ENCODE results near the gene MEGF10. TPM values are rescaled to one million over a fixed set of nuclear protein-coding genes. Genes with fewer than 3 reads are reported as not detected.

MEGF10 gene
- total RNA-seq, 1 experiment from 2014 or later: not detected

DNA sequence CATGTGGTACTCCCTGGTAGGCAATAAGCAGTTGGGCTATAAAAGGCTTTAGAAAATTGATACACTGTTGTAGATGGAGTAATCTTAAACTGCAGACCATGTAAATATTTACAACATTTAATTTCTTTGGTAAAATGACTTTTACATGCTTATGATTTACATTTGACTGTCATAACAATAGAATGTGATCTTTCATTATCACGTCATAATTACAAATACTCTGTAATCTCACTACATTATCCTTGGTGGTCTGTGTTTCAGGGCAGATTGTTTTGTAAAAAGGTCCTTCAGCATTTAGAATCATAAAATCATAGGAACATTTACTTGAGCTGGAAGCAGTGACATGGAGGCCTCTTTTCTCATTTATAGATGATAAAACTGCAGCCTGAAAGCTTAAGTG lies 153.6 kb downstream of the MEGF10 start:
- Mint-ChIP-seq H3K9me3 (ENCODE audit: unreplicated experiment) (no peaks in the 10 kb centered on the region), H3K4me1 (ENCODE audit: low read depth, unreplicated experiment) (no peaks in the 10 kb centered on the region), H3K27me3 (ENCODE audit: insufficient read depth, unreplicated experiment) (peaks cover 7% of the 10 kb centered on the region), H3K36me3 (ENCODE audit: insufficient read depth, unreplicated experiment) (no peaks in the 10 kb centered on the region), H3K27ac (ENCODE audit: unreplicated experiment) (no peak overlapping the region), H3K4me3 (ENCODE audit: unreplicated experiment) (no peak overlapping the region)
- Histone ChIP-seq H3K36me3 (ENCODE audit: control insufficient read depth, insufficient read depth, low read length) (no peaks in the 10 kb centered on the region), H3K27me3 (replicated peaks; ENCODE audit: control insufficient read depth, insufficient read depth, low read length) (no peaks in the 10 kb centered on the region), H3K4me3 (ENCODE audit: low read depth, low read length) (no peak overlapping the region), H3K9me3 (no peaks in the 10 kb centered on the region), H3K4me1 (no peaks in the 10 kb centered on the region; the same call in 1 of the 2 replicates)
- intact Hi-C loops (cut with micrococcal nuclease; ENCODE audit: unreplicated experiment): loop anchor here (10.0 kb wide), 1 partner anchor 149 kb away; the partner anchor contains the start of gene MEGF10
- BruUV-seq (replicated peaks): no TSS peak
- POLR2A ChIA-PET: no interaction called here
- CTCF ChIA-PET: no interaction called here
- no peak for DNase-seq
- TF ChIP-seq, protein P1, sequence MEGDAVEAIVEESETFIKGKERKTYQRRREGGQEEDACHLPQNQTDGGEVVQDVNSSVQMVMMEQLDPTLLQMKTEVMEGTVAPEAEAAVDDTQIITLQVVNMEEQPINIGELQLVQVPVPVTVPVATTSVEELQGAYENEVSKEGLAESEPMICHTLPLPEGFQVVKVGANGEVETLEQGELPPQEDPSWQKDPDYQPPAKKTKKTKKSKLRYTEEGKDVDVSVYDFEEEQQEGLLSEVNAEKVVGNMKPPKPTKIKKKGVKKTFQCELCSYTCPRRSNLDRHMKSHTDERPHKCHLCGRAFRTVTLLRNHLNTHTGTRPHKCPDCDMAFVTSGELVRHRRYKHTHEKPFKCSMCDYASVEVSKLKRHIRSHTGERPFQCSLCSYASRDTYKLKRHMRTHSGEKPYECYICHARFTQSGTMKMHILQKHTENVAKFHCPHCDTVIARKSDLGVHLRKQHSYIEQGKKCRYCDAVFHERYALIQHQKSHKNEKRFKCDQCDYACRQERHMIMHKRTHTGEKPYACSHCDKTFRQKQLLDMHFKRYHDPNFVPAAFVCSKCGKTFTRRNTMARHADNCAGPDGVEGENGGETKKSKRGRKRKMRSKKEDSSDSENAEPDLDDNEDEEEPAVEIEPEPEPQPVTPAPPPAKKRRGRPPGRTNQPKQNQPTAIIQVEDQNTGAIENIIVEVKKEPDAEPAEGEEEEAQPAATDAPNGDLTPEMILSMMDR (IDR thresholded peaks at IDR 0.05; ENCODE audit: insufficient read depth in 1 of 2, low read depth in 1 of 2, low read length in 1 of 2, severe bottlenecking in 1 of 2, unreplicated experiment in 1 of 2): no peak

DNA sequence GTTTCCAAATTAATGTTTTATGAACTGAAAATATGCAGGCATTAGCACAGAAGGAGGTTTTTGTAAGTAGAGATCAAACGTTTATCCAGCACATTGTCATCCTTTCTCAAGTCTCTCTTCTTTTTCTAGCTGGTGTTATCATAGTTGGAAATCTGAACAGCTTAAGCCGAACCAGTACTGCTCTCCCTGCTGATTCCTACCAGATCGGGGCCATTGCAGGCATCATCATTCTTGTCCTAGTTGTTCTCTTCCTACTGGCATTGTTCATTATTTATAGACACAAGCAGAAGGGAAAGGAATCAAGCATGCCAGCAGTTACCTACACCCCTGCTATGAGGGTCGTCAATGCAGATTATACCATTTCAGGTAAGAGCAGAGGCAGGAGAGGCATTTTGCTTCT lies 154.7 kb downstream of the MEGF10 start:
- no peaks in the 10 kb centered on the region for H3K36me3 ChIP-seq (ENCODE audit: control insufficient read depth, insufficient read depth, low read length)
- no peak overlapping the region for H3K4me3 ChIP-seq (ENCODE audit: low read depth, low read length)
- ChIA-PET CTCF (no interaction called here), POLR2A (no interaction called here)
- DNase-seq: no peak
- TF ChIP-seq, protein P1 (IDR thresholded peaks at IDR 0.05; ENCODE audit: insufficient read depth in 1 of 2, low read depth in 1 of 2, low read length in 1 of 2, severe bottlenecking in 1 of 2, unreplicated experiment in 1 of 2): no peak
- H3K36me3 Mint-ChIP-seq (ENCODE audit: insufficient read depth, unreplicated experiment): no peaks in the 10 kb centered on the region
- H3K27ac Mint-ChIP-seq (ENCODE audit: unreplicated experiment): no peak overlapping the region
- no peaks in the 10 kb centered on the region for H3K4me1 Mint-ChIP-seq (ENCODE audit: low read depth, unreplicated experiment)
- H3K9me3 Mint-ChIP-seq (ENCODE audit: unreplicated experiment): no peaks in the 10 kb centered on the region
- BruUV-seq (replicated peaks): no TSS peak
- no peak overlapping the region for H3K4me3 Mint-ChIP-seq (ENCODE audit: unreplicated experiment)
- H3K27me3 Mint-ChIP-seq (ENCODE audit: insufficient read depth, unreplicated experiment): peaks cover 7% of the 10 kb centered on the region
- intact Hi-C loops (cut with micrococcal nuclease; ENCODE audit: unreplicated experiment): loop anchor here (10.0 kb wide), 1 partner anchor 151 kb away; the partner anchor contains the start of gene MEGF10
- H3K27me3 ChIP-seq (replicated peaks; ENCODE audit: control insufficient read depth, insufficient read depth, low read length): no peaks in the 10 kb centered on the region
- no peaks in the 10 kb centered on the region for H3K9me3 ChIP-seq
- no peaks in the 10 kb centered on the region; the same call in 1 of the 2 replicates for H3K4me1 ChIP-seq

DNA sequence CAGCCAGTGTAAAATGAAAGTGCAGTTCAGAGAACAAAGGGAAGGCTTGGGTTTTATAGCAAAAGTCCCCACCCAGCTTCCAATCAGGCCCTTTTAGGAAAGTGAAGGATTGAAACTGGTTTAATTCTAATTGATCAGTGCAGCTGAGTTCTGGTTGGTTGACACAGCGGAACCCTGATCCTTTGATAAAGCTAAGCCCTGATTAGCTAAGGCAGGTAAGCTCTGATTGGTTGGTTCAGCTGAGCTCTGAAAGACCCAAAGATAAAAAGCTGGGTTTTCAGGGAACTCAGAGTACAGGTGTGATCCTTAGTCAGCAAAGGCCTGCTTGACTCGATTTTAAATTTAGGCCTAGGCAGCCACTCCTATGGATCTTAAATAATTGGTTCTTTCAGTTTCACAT lies 156.0 kb downstream of the MEGF10 start:
- Mint-ChIP-seq H3K36me3 (ENCODE audit: insufficient read depth, unreplicated experiment) (no peaks in the 10 kb centered on the region), H3K4me3 (ENCODE audit: unreplicated experiment) (no peak overlapping the region), H3K9me3 (ENCODE audit: unreplicated experiment) (no peaks in the 10 kb centered on the region), H3K27me3 (ENCODE audit: insufficient read depth, unreplicated experiment) (no peaks in the 10 kb centered on the region), H3K4me1 (ENCODE audit: low read depth, unreplicated experiment) (no peaks in the 10 kb centered on the region), H3K27ac (ENCODE audit: unreplicated experiment) (no peak overlapping the region)
- DNase-seq: no peak
- BruUV-seq (replicated peaks): no TSS peak
- POLR2A ChIA-PET: no interaction called here
- intact Hi-C loops (cut with micrococcal nuclease; ENCODE audit: unreplicated experiment): loop anchor here (10.0 kb wide), 1 partner anchor 152 kb away; the partner anchor contains the start of gene MEGF10
- no peaks in the 10 kb centered on the region for H3K9me3 ChIP-seq
- no peaks in the 10 kb centered on the region for H3K27me3 ChIP-seq (replicated peaks; ENCODE audit: control insufficient read depth, insufficient read depth, low read length)
- H3K36me3 ChIP-seq (ENCODE audit: control insufficient read depth, insufficient read depth, low read length): no peaks in the 10 kb centered on the region
- TF ChIP-seq, protein P1 (IDR thresholded peaks at IDR 0.05; ENCODE audit: insufficient read depth in 1 of 2, low read depth in 1 of 2, low read length in 1 of 2, severe bottlenecking in 1 of 2, unreplicated experiment in 1 of 2): no peak
- CTCF ChIA-PET: no interaction called here
- H3K4me1 ChIP-seq: no peaks in the 10 kb centered on the region; the same call in 1 of the 2 replicates
- no peak overlapping the region for H3K4me3 ChIP-seq (ENCODE audit: low read depth, low read length)

Measured in Caco-2 (cell line).